ENCODE data around the gene ZKSCAN3.

DNA sequence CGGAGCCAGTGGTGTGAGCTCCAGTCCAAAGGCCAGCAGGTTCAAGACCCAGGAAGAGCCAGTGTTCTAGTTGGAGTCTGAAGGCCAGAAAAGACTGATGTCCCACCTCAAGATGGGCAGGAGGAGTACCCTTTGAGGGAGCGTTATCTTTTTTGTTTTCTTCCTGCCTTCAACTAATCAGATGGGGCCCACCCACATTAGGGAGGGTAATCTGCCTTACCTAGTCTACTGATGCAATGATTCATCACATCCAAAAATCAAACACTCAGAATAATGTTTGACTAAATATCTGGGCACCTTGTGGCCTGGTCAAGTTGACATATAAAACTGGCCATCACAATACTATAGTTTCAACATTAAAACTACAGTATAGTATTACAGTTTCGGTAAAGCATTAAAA is 19.7 kb downstream of the ZKSCAN3 start:
- TF ChIP-seq SIN3A (conservative IDR thresholded peaks at IDR 0.05 in 1 of 2, IDR thresholded peaks at IDR 0.05 in 1 of 2; ENCODE audit: low read depth in 1 of 2, low read length in 2 of 2) (no peak), CREB1 (IDR thresholded peaks at IDR 0.05) (no peak), RFX5 (IDR thresholded peaks at IDR 0.05; ENCODE audit: borderline replicate concordance, low read depth, low read length) (no peak), TAF1 (IDR thresholded peaks at IDR 0.05; ENCODE audit: low read depth, low read length) (no peak), JUN (IDR thresholded peaks at IDR 0.05; ENCODE audit: low read depth, low read length) (no peak), ASH2L (IDR thresholded peaks at IDR 0.05; ENCODE audit: low read length) (no peak), POLR2A (IDR thresholded peaks at IDR 0.05; ENCODE audit: control extremely low read depth in 1 of 2, low read depth in 2 of 2, low read length in 2 of 2) (no peak)

Data from H1 (cell line).